Urothelium cell line (cell line): ENCODE data around the gene CD101.
A peak's percentile ranks its signal among the peaks of the same experiment; 100 is the strongest.

Source experiments
- DNase-seq: peaks from one replicate; pipeline ENCODE4 v3.0.0; 2011; ENCODE audit warnings: low spot score, mixed read lengths
- FAIRE-seq: peaks from 2 replicates; lab custom pipeline; 2011; peaks lifted over from hg19 to GRCh38; lab: Jason Lieb, UNC

The CD101 gene

DNA sequence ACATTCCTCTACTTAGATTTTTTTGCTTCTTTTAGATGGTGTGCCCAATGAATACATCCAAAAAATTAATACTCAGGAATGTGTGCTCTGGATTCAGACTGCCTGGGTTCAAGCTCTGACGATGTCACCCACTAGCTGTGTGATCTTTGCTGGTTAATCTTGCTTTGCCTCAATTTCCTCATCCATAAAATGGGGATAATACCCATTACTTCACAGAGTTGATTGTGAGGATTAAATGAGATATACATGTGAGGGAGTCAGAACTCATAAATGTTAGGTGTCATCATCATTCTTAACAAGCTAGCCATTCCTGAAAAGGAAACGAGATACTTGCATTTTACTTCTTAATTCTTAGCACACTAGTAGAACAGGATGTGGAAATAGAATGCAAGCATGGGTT lies 45.7 kb downstream of the CD101 start:
- FAIRE-seq = no peak

DNA sequence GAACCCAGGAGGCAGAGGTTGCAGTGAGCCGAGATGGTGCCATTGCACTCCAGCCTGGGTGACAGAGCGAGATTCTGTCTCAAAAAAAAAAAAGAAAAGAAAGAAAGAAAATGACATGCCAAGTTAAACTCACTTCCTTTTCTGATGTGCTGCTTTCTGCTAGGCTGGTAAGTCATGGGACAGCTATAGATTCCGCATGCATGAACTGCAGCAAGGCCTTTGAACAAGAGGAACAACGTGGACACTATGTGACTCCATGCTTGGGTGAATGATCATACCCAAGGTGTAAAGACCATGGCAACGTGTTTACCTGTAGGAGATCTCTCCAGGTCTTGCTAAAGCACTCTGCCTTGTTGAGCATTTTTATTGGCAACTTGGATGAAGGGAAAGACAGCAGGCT lies 48.3 kb downstream of the CD101 start:
- no peak for FAIRE-seq
- no peak for DNase-seq

More for the DNA sequence above, 45.7 kb downstream of the CD101 start:
- no peak for DNase-seq

GRCh38 chr1:117051224-117052064 lies 49.9 kb downstream of the CD101 start:
- FAIRE-seq (no peak), DNase-seq (no peak)

GRCh38 chr1:117054068-117054467 lies 52.5 kb downstream of the CD101 start:
- DNase-seq (no peak), FAIRE-seq (no peak)

DNA sequence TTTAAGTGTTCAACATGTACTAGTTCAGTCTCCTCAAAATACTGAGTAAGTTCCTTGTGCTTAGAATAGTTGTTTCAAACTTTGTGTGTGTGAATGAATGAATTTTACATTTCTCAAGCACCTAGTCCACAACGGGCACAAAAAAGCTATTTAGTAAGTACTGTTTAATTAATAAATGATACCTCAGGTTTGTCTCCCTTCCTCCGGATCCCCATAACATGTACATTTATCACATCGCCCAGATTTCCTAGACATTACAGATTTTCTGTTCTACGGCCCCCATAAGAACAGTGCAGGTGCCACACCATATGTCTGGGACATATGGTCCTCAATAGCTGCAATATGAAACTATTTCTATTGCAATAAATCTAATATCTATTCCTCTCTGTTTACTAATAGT lies 57.2 kb downstream of the CD101 start:
- DNase-seq = no peak
- no peak for FAIRE-seq

DNA sequence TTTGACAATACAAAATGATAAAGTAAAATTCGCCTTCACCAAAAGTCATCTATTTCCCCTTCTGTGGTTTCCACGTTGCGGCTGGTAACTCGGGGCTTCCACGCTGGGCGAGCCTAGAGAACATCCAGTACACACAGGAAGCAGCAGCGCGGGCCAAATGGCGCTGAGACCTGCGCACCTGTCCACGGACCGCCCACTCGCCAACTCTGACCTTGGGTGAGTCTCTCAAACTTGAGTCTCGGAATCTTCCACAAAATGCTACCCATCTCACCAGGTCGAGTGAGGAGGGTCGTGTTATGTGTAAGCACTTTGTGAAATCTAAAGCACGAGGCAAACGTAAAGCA lies 57.7 kb downstream of the CD101 start:
- DNase-seq = peak; percentile 69

DNA sequence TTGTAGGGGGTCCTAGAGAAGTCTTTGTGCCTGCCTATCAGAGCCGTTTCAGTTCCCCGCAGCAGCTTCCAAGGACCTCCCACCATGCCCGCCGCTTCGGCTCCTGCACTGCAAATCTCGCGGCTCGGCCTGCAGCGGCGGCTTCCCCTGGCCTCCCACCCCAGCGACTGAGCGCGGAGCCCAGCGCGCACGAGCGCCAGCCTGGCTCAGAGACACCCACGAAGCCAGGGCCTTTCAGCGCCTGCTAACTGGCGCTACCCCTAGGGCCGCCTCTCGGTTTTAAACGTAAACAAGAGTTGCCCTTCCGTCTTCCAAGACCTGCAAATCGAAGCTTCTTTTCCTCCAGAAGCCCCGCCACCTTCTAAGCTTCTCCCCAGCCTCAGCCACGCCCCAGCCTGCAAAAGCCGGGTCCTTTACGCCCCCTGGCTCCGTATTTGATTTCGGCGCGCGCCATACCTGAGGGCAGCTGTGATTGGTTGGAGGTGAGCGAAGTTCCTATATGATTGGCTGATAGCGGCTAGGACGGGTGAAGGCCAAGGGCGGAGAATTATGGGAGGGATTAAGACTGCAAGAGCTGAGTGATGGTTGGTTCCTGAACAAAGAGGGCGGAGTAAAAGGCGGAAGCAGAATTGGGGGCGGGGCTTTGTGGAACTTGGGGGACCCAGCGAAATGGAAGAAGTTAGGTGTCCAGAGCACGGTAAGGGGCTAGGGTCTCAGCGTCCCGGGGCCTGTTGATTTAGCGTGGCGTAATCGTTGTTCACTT lies 58.3 kb downstream of the CD101 start, which contains the start of gene TTF2:
Gene TTF2 (plus strand): TSS at position 649 of the 763 bp plus-strand sequence. CDS start 21 bp downstream, at position 670.
- FAIRE-seq (no peak), DNase-seq (peak; percentile 99)

More for the DNA sequence above, 57.7 kb downstream of the CD101 start:
- FAIRE-seq = no peak

GRCh38 chr1:117060441-117061317 lies 59.1 kb downstream of the CD101 start:
- FAIRE-seq (no peak), DNase-seq (peak; percentile 75)

DNA sequence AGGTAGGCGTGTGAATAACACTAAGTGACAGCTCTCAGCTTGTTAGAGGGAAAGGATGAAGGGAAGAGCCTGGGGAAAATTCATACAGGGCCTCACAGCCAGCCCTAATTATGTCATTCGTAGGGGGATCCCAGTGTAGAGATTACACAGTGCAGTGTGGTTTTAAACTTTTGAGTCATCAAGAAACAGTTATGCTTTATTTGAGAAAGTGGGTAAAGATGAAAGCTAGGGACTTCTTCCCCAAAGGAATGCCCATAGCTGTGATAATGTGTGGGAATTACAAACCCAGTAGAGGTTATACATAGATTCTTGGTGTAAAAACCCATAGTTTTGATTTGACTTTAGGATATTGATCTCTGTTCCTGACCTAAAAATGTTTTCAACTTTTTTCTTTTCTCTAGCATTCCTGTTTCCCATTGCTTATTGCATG lies 60.4 kb downstream of the CD101 start:
- DNase-seq = peak; percentile 12
- FAIRE-seq = no peak

- DNase-seq (no peak), FAIRE-seq (no peak)
Observed at GRCh38 chr1:117066367-117066766, 64.8 kb downstream of the CD101 start.

- no peak for FAIRE-seq
- peak; percentile 61 for DNase-seq
Observed at GRCh38 chr1:117067533-117068370, 66.2 kb downstream of the CD101 start.

DNA sequence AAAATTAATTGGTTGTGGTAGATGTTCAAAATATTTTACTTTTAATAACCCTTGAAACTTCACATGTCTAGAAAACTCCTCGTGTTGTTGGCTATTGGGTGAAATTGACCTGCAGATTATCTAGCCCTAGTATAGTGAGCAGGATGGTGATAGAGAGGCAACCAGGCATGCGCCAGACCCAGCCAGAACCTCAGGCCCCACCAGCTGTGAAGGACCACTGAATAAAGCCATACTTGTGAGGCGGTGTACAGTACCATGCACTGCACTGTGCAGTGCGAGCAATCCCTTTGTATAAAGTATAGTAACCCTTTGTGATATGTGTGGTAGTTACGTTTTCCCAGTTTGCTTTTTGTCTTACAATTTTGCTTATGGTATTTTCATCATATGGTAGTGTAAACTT lies 67.0 kb downstream of the CD101 start:
- no peak for DNase-seq
- FAIRE-seq = no peak

DNA sequence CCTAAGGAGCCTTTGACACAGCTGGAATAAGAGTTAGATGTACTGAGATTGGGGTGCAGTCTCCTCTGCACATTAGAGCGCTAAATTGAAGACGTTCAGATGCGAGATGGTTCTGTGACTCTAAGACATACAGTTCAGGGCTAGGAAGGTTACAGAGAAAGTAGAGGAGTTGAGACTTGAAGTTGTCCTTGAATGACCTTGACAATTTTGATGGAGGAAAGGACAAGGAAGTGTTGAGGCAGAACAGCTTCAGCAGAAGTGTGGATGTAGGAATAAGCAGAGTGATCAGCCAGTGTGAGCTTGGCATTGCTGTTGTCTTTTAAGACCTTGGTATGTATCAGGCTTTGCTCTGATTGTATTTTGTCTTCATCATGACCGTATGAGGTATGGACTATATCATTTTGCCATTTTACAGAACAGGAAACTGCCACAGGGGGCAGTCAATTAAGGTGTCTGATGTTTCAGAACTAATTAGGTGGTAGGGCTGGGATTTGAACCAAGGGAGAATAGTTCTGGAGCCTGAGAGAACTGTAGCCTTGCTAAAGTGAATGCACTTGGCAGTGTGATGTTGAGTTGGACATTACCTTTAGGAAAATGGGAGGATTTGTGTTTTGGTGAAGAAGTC lies 67.8 kb downstream of the CD101 start:
- FAIRE-seq (no peak), DNase-seq (no peak)

DNA sequence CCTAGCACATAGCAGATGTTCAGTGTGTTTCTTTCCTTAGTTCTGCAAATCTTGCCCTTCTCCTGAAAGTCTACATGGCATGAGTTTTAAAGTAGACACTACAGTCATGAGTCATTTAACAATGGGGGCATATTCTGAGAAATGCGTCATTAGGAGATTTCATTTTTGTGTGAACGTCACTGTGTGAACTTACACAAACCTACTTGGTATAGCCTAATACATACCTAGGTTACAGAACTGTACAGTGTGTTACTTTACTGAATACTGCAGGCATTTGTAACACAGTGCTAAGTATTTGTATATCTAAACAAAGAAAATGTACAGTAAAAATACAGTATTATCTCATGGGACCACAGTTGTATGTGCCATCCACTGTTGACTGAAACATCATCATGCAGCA lies 68.6 kb downstream of the CD101 start:
- DNase-seq (no peak), FAIRE-seq (no peak)

DNA sequence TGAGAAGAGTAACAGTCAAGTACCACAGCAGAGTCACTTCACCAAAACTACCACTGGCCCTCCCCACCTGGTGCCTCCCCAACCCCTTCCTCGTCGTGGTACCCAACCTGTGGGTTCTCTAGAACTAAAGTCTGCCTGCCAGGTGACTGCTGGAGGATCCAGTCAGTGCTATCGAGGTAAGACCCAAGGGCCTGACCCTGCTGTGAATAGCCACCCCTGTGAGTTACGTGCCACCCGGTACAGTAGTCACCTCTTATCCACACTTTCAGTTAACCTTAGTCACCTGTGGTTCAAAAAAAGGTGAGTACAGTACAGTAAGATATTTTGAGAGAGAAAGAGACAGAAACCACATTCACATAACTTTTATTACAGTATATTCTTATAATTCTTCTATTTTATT lies 75.1 kb downstream of the CD101 start:
- no peak for DNase-seq
- FAIRE-seq = no peak

- FAIRE-seq (no peak), DNase-seq (no peak)
Observed at GRCh38 chr1:117077267-117077666, 75.7 kb downstream of the CD101 start.

- FAIRE-seq = no peak
- DNase-seq = no peak
Observed at GRCh38 chr1:117079737-117080136, 78.2 kb downstream of the CD101 start.

- DNase-seq (no peak), FAIRE-seq (no peak)
Observed at GRCh38 chr1:117084231-117084630, 82.7 kb downstream of the CD101 start.
